ENCODE measurements around the gene PLXNB2. TPM values are rescaled to one million over a fixed set of nuclear protein-coding genes. Genes with fewer than 3 reads are reported as not detected.

Gene PLXNB2
- total RNA-seq, 1 donor from 2014 or later = 20.6 TPM

DNA sequence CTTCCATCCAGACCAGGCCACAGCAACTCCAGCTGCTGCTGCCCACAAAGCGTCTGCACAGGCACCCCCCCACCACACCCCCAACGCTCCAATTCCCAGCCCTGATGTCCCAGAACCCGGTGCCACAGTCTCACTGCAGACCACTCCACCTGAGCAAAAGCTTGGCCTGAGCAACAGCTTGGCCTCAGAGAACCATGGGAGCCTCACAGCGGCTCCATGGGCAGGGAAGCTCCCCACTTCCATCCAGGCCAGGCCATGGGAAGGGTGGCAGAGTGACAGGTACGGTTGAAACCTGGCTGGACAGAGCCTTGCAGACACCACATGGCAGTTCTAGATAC lies 13.2 kb downstream of the PLXNB2 start:
- intact Hi-C loops (cut with micrococcal nuclease) = loop anchor here (1.0 to 5.0 kb wide), 2 partner anchors 10 to 48 kb away; partner anchors contain the start of gene PPP6R2
- DNase-seq = no peak
- H3K4me1 Mint-ChIP-seq = peaks cover 49% of the 10 kb centered on the region
- ChIA-PET POLR2A (interaction anchor here (0.5 to 6.5 kb wide), 15 partner anchors 8 to 358 kb away, joined by 3 to 74 read pairs (median 4); partner anchors contain the start of genes DENND6B, HDAC10, PLXNB2 and SCO2), CTCF (interaction anchor here (1.3 to 1.8 kb wide), 4 partner anchors 12 to 33 kb away, joined by 3 to 6 read pairs (median 5); no protein-coding TSS in a partner anchor)
- H3K36me3 Mint-ChIP-seq (ENCODE audit: low read depth) = no peaks in the 10 kb centered on the region
- H3K27ac Mint-ChIP-seq = no peak overlapping the region
- no peak for TF ChIP-seq CTCF (IDR thresholded peaks at IDR 0.05)
- no peaks in the 10 kb centered on the region for H3K9me3 Mint-ChIP-seq
- H3K4me3 Mint-ChIP-seq = peak overlapping the region; percentile 56
- no peak for ATAC-seq (ENCODE audit: low read depth)
- peaks cover 6% of the 10 kb centered on the region for H3K27me3 Mint-ChIP-seq

- H3K9me3 Mint-ChIP-seq = no peaks in the 10 kb centered on the region
- no peaks in the 10 kb centered on the region for H3K36me3 Mint-ChIP-seq (ENCODE audit: low read depth)
- ATAC-seq (ENCODE audit: low read depth) (peak; percentile 51), DNase-seq (no peak)
- CTCF ChIA-PET = interaction anchor here (1.3 to 1.8 kb wide), 4 partner anchors 12 to 34 kb away, joined by 3 to 6 read pairs (median 5); no protein-coding TSS in a partner anchor
- no peak for TF ChIP-seq CTCF (IDR thresholded peaks at IDR 0.05)
- intact Hi-C loops (cut with micrococcal nuclease) = loop anchor here (1.0 to 5.0 kb wide), 3 partner anchors 11 to 49 kb away; partner anchors contain the start of genes MAPK11 and PPP6R2
- peak overlapping the region; percentile 56 for H3K4me3 Mint-ChIP-seq
- H3K27me3 Mint-ChIP-seq = peaks cover 6% of the 10 kb centered on the region
- POLR2A ChIA-PET = interaction anchor here (0.5 to 6.5 kb wide), 19 partner anchors 8 to 358 kb away, joined by 3 to 74 read pairs (median 4); partner anchors contain the start of genes DENND6B, HDAC10, PLXNB2 and SCO2
- H3K4me1 Mint-ChIP-seq = peaks cover 47% of the 10 kb centered on the region
- no peak overlapping the region for H3K27ac Mint-ChIP-seq
Measured at GRCh38 chr22:50293441-50294318, 13.8 kb downstream of the PLXNB2 start.

DNA sequence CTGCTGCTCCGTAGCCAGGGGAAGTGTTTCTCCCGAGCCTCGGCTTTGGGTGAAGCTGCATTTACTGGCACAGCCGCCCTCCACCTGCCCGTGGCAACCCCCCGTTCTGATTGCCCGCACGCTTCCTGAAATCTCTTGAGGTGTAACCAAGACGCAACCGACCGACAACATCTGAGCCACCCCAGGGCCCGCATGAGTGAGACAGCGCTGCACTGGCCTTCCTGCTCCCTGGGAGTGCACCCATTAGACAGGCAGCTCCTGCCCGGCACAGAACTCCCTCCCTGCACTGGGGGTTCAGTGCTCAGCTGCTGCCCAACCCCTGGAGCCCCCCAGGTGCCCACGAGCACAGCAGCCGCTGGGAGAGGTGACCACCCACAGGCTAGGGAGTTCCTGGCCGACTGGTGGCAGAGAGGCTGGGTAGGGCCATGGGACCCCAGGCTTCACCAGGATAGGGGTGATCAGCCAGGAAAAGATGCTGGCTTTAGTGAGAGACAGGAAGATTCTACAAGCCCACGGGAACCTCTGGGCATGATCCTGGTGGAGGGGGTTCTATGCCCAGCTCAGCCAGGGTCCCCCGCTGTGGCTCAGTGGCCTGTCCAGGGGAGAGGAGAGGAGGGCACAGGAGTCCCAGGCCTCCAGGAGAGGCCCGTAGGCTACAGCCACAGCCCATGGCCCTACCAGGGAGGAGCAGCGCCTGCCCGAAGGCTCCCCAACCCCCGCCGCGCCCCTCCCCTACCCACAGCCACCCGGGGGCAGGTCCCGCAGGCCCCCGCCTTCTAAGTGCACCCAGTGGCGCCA lies 14.6 kb downstream of the PLXNB2 start:
- CTCF ChIA-PET = interaction anchor here (1.0 to 2.5 kb wide), 4 partner anchors 16 to 49 kb away, joined by 4 to 7 read pairs (median 4); partner anchors contain the start of gene DENND6B

GRCh38 chr22:50289942-50290630 lies 17.4 kb downstream of the PLXNB2 start:
- Mint-ChIP-seq H3K4me1 (peaks cover 36% of the 10 kb centered on the region), H3K36me3 (ENCODE audit: low read depth) (no peaks in the 10 kb centered on the region), H3K27ac (no peak overlapping the region), H3K9me3 (no peaks in the 10 kb centered on the region), H3K4me3 (no peak overlapping the region), H3K27me3 (peaks cover 6% of the 10 kb centered on the region)
- POLR2A ChIA-PET = interaction anchor here (0.9 to 6.5 kb wide), 2 partner anchors 15 to 33 kb away, joined by 4 to 74 read pairs; partner anchors contain the start of gene PLXNB2
- DNase-seq = no peak
- ATAC-seq (ENCODE audit: low read depth) = no peak
- CTCF ChIA-PET = interaction anchor here (0.7 to 1.1 kb wide), 2 partner anchors 14 kb away, joined by 3 to 4 read pairs; no protein-coding TSS in a partner anchor
- no peak for TF ChIP-seq CTCF (IDR thresholded peaks at IDR 0.05)
- intact Hi-C loops (cut with micrococcal nuclease) = loop anchor here (5.0 kb wide), 1 partner anchor 52 kb away; the partner anchor contains the start of gene PPP6R2

More for the DNA sequence above, 14.6 kb downstream of the PLXNB2 start:
- no peak for TF ChIP-seq CTCF (IDR thresholded peaks at IDR 0.05)
- intact Hi-C loops (cut with micrococcal nuclease) = loop anchor here (1.0 to 5.0 kb wide), 4 partner anchors 21 to 49 kb away; partner anchors contain the start of genes DENND6B, MAPK11 and PPP6R2
- H3K4me1 Mint-ChIP-seq = peaks cover 46% of the 10 kb centered on the region
- DNase-seq = no peak
- ATAC-seq (ENCODE audit: low read depth) = peak; percentile 84
- no peaks in the 10 kb centered on the region for H3K9me3 Mint-ChIP-seq
- H3K4me3 Mint-ChIP-seq = peak overlapping the region; percentile 64
- POLR2A ChIA-PET = interaction anchor here (1.0 to 6.5 kb wide), 11 partner anchors 9 to 177 kb away, joined by 3 to 74 read pairs (median 7); partner anchors contain the start of genes DENND6B, HDAC10 and PLXNB2
- peak overlapping the region; percentile 63 for H3K27ac Mint-ChIP-seq
- peaks cover 6% of the 10 kb centered on the region for H3K27me3 Mint-ChIP-seq
- no peaks in the 10 kb centered on the region for H3K36me3 Mint-ChIP-seq (ENCODE audit: low read depth)

All from activated B cell treated with CpG ODN at 0.5 μM for 24 hours (primary cell).